IMR-90 (cell line): ENCODE measurements around the gene ATXN10. TPM values are rescaled to one million over a fixed set of nuclear protein-coding genes. Genes with fewer than 3 reads are reported as not detected.

Experiments
- ATAC-seq: fragments of 200-7000 bp; cut with Tn5 transposase; 2 replicates; pipeline ENCODE4 v1.9.1; 2020; ENCODE audit warnings: low read depth, mild to moderate bottlenecking, moderate library complexity
- BruUV-seq: library from RNA; stranded (reverse); fragments of 400-500 nt; replicated peaks from 2 replicates; lab custom pipeline; 2021; lab: Mats Ljungman, UMichigan
- CTCF ChIA-PET: fragments of 300-600 bp; formaldehyde crosslinking; extraction: SDS; loops from one replicate; lab custom pipeline; 2021; ENCODE audit warnings: antibody characterized with exemption; lab: Yijun Ruan, JAX
- POLR2A ChIA-PET: fragments of 300-600 bp; sonication (Branson Sonifier 250); formaldehyde crosslinking; loops from one replicate; lab custom pipeline; 2022; ENCODE audit warnings: antibody characterized with exemption; ENCODE audit not compliant: unreplicated experiment; lab: Charles Lee
- DNase-seq: peaks from one replicate; pipeline ENCODE4 v3.0.0; 2013
- H2AFZ ChIP-seq: replicated peaks from 2 replicates; pipeline ENCODE3; 2013; ENCODE audit warnings: low read length, mild to moderate bottlenecking; ENCODE audit not compliant: poor library complexity
- H2AK5ac ChIP-seq: 2 replicates; pipeline ENCODE4 v1.6.1; 2013; ENCODE audit warnings: low read depth, low read length, inconsistent platforms
- H2AK9ac ChIP-seq: replicated peaks from 2 replicates; pipeline ENCODE3; 2013; ENCODE audit warnings: mild to moderate bottlenecking, low read depth, low read length, moderate library complexity; ENCODE audit not compliant: poor library complexity
- H2BK120ac ChIP-seq: 2 replicates; pipeline ENCODE4 v1.6.1; 2013; ENCODE audit warnings: low read depth, low read length, inconsistent platforms
- H2BK15ac ChIP-seq: 3 replicates; pipeline ENCODE4 v1.6.1; 2013; ENCODE audit warnings: low read depth, low read length, inconsistent platforms
- H2BK20ac ChIP-seq: 2 replicates; pipeline ENCODE4 v1.6.1; 2013; ENCODE audit warnings: low read depth, mild to moderate bottlenecking, inconsistent platforms, low read length, moderate library complexity
- H2BK5ac ChIP-seq: 2 replicates; pipeline ENCODE4 v1.6.1; 2013; ENCODE audit warnings: mild to moderate bottlenecking, low read depth, low read length, inconsistent platforms; ENCODE audit not compliant: poor library complexity, severe bottlenecking
- H3K14ac ChIP-seq: replicated peaks from 2 replicates; pipeline ENCODE4 v1.6.1; 2013; ENCODE audit warnings: low read depth, low read length, inconsistent platforms
- H3K18ac ChIP-seq: 2 replicates; pipeline ENCODE4 v1.6.1; 2013; ENCODE audit warnings: low read depth, low read length, control low read depth
- H3K23ac ChIP-seq: 2 replicates; pipeline ENCODE4 v1.6.1; 2013; ENCODE audit warnings: low read depth, low read length, inconsistent platforms
- H3K27ac ChIP-seq: 2 replicates; pipeline ENCODE4 v1.5.1; 2013; ENCODE audit warnings: mild to moderate bottlenecking, control low read depth, low read length; ENCODE audit not compliant: insufficient read depth
- H3K27me3 ChIP-seq: 2 replicates; pipeline ENCODE4 v1.6.1; 2013; ENCODE audit warnings: low read length; ENCODE audit not compliant: control insufficient read depth, insufficient read depth
- H3K36me3 ChIP-seq: 2 replicates; pipeline ENCODE4 v1.6.1; 2013; ENCODE audit warnings: low read length, mixed read lengths; ENCODE audit not compliant: control insufficient read depth, insufficient read depth
- H3K4ac ChIP-seq: 2 replicates; pipeline ENCODE4 v1.6.1; 2013; ENCODE audit warnings: low read depth, low read length, inconsistent platforms
- H3K4me1 ChIP-seq: 2 replicates; pipeline ENCODE4 v1.6.1; 2013; ENCODE audit warnings: low read length, mixed read lengths; ENCODE audit not compliant: control insufficient read depth, insufficient read depth
- H3K4me2 ChIP-seq: 2 replicates; pipeline ENCODE4 v1.6.1; 2013; ENCODE audit warnings: low read depth, mild to moderate bottlenecking, control low read depth, low read length, moderate library complexity
- H3K4me3 ChIP-seq: 2 replicates; pipeline ENCODE4 v1.5.1; 2013; ENCODE audit warnings: low read depth, mild to moderate bottlenecking, control low read depth, low read length, moderate library complexity; ENCODE audit not compliant: insufficient read depth
- H3K56ac ChIP-seq: 2 replicates; pipeline ENCODE4 v1.6.1; 2013; ENCODE audit warnings: low read length, inconsistent platforms; ENCODE audit not compliant: insufficient read depth; ENCODE audit errors: extremely low read depth
- H3K79me1 ChIP-seq, 2 experiments: 2 replicates each; pipeline ENCODE4 v1.6.1; 2013; ENCODE audit warnings: low read length in 2 of 2, inconsistent platforms in 1 of 2, low read depth in 1 of 2
- H3K9ac ChIP-seq: 2 replicates; pipeline ENCODE4 v1.6.1; 2013; ENCODE audit warnings: low read depth, low read length, control low read depth
- H3K9me1 ChIP-seq: 2 replicates; pipeline ENCODE4 v1.6.1; 2013; ENCODE audit warnings: low read length, inconsistent platforms; ENCODE audit not compliant: insufficient read depth
- H3K9me3 ChIP-seq: 2 replicates; pipeline ENCODE4 v1.6.1; 2013; ENCODE audit warnings: low read length; ENCODE audit not compliant: control insufficient read depth, insufficient read depth
- H4K20me1 ChIP-seq: 2 replicates; pipeline ENCODE4 v1.6.1; 2013; ENCODE audit warnings: low read length, inconsistent platforms; ENCODE audit not compliant: insufficient read depth
- H4K5ac ChIP-seq: 2 replicates; pipeline ENCODE4 v1.6.1; 2013; ENCODE audit warnings: mild to moderate bottlenecking, low read depth, low read length, control low read depth
- H4K8ac ChIP-seq, 2 experiments: 2 replicates each; pipeline ENCODE4 v1.6.1; 2013; ENCODE audit warnings: low read depth in 2 of 2, low read length in 2 of 2, control low read depth in 1 of 2, inconsistent platforms in 1 of 2
- H4K91ac ChIP-seq: 2 replicates; pipeline ENCODE4 v1.6.1; 2013; ENCODE audit warnings: low read depth, low read length, inconsistent platforms; ENCODE audit not compliant: insufficient read depth
- BHLHE40 ChIP-seq: fragments of 150-350 bp; IDR thresholded peaks from 2 replicates; pipeline ENCODE4 v1.6.1; 2016; ENCODE audit warnings: mild to moderate bottlenecking, low read depth, low read length
- CHD1 ChIP-seq: IDR thresholded peaks from 2 replicates; pipeline ENCODE4 v1.6.1; 2012; ENCODE audit warnings: low read depth, low read length, improper control_type of control experiment
- FOS ChIP-seq: fragments of 150-350 bp; IDR thresholded peaks from 2 replicates; pipeline ENCODE4 v1.6.1; 2016; ENCODE audit warnings: low read depth, low read length
- MXI1 ChIP-seq: IDR thresholded peaks from 2 replicates; pipeline ENCODE4 v1.6.1; 2012; ENCODE audit warnings: low read depth, mild to moderate bottlenecking, low read length, moderate library complexity, borderline replicate concordance
- POLR2A ChIP-seq: IDR thresholded peaks from 2 replicates; pipeline ENCODE4 v1.6.1; 2012; ENCODE audit warnings: mild to moderate bottlenecking, low read depth, low read length
- RAD21 ChIP-seq: IDR thresholded peaks from 2 replicates; pipeline ENCODE4 v1.6.1; 2012; ENCODE audit warnings: low read length, improper control_type of control experiment
- RCOR1 ChIP-seq: IDR thresholded peaks from 2 replicates; pipeline ENCODE4 v1.6.1; 2012; ENCODE audit warnings: mild to moderate bottlenecking, low read length, improper control_type of control experiment; ENCODE audit not compliant: insufficient replicate concordance
- RFX5 ChIP-seq: IDR thresholded peaks from 2 replicates; pipeline ENCODE4 v1.8.0; 2012; ENCODE audit warnings: low read depth, mild to moderate bottlenecking, low read length, moderate library complexity
- SMC3 ChIP-seq: fragments of 150-350 bp; IDR thresholded peaks from 2 replicates; pipeline ENCODE4 v1.6.1; 2016; ENCODE audit warnings: low read depth, mild to moderate bottlenecking, antibody characterized with exemption, low read length, moderate library complexity
- WGBS, 2 experiments: methylation state at CpG; one replicate each; pipeline versions ENCODE4 v1.1.5 to v1.1.7; 2013; ENCODE audit warnings: missing lambda C conversion rate in 2 of 2; ENCODE audit not compliant: insufficient read length in 1 of 2; ENCODE audit errors: extremely low coverage in 2 of 2; 5-methylcytosine and 5-hydroxymethylcytosine counted together
- dilution Hi-C: fragments of 300-500 bp; cut with HindIII; formaldehyde crosslinking; loops from one replicate; pipeline ENCODE4 v1.14.3; 2018; ENCODE audit warnings: low sequenced_read_pairs; ENCODE audit not compliant: unreplicated experiment
- in situ Hi-C: fragments of 300-500 bp; cut with MboI; formaldehyde crosslinking; loops from 3 replicates; pipeline ENCODE4 v1.14.3; 2019; ENCODE audit warnings: low sequenced_read_pairs, inconsistent platforms, mixed read lengths
- intact Hi-C: fragments of 100-400 bp; cut with micrococcal nuclease; formaldehyde crosslinking; loops from 2 replicates; pipeline ENCODE4 v1.10.0; 2022
- polyA plus RNA-seq, 3 experiments: library from polyadenylated mRNA; depleted of rRNA; stranded (reverse); fragments of >200 nt; gene quantifications; 2 replicates each; pipeline ENCODE4 v1.2.3, GENCODE V29; 2012; ENCODE audit warnings: low replicate concordance in 1 of 3
- total RNA-seq: library from RNA; depleted of rRNA; stranded (reverse); fragments of >200 nt; gene quantifications from 2 replicates; pipeline ENCODE4 v1.2.3, GENCODE V29; 2012
- TF ChIP-seq, protein P1 (sequence below): fragments of 150-350 bp; IDR thresholded peaks from 2 replicates; pipeline ENCODE4 v1.6.1; 2017; ENCODE audit warnings: mild to moderate bottlenecking, antibody characterized with exemption, low read length, low read depth
- TF ChIP-seq, protein P2 (sequence below): fragments of 150-350 bp; IDR thresholded peaks from 2 replicates; pipeline ENCODE4 v1.6.1; 2016; ENCODE audit warnings: low read depth, mild to moderate bottlenecking, low read length, moderate library complexity, borderline replicate concordance

ATXN10 gene
- total and polyA plus RNA-seq, 2 of the 4 experiments (the other 2 are of a cell fraction) = 116 to 231 TPM

DNA sequence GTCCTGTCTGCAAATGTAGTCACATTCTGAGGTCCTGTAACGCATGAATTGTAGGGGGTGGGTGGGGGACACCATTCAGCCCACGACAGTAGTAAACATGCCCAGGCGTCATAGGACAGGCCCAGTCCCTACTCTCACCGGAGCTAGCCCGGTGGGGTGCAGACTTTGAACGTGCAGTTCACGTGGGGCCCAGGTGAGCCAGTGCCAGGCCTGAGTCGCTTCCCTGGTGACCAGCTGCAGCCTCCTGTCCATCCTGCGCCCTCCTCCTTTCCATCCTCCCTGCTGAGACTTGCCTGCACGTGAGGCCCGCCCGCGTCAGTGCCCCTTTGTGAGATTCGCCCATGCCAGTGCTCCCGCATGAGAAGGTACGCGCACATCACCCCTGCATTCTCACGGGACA lies 188.6 kb downstream of the ATXN10 start:
- Histone ChIP-seq H3K9ac (no peak overlapping the region), H3K56ac (no peak overlapping the region), H2AK9ac (no peak overlapping the region), H3K27ac (no peak overlapping the region), H3K9me1 (peaks cover 8% of the 10 kb centered on the region), H3K4me2 (no peak overlapping the region), H3K14ac (no peak overlapping the region), H2AFZ (no peak overlapping the region), H2AK5ac (no peak overlapping the region), H3K9me3 (no peaks in the 10 kb centered on the region), H2BK5ac (no peak overlapping the region), H4K5ac (no peak overlapping the region), H4K91ac (no peak overlapping the region), H4K20me1 (peaks cover 10% of the 10 kb centered on the region), H2BK15ac (no peak overlapping the region), H3K4me3 (no peak overlapping the region), H3K23ac (no peak overlapping the region), H3K27me3 (no peaks in the 10 kb centered on the region), H2BK20ac (no peak overlapping the region), H3K36me3 (peaks cover 7% of the 10 kb centered on the region), H3K18ac (no peak overlapping the region), H3K4ac (no peak overlapping the region), H4K8ac (no peak overlapping the region), H3K4me1 (no peaks in the 10 kb centered on the region; the same call in 1 of the 2 replicates), H3K79me1 (no peaks in the 10 kb centered on the region), H2BK120ac (no peak overlapping the region)
- no peak for DNase-seq
- in situ Hi-C loops (loop anchor here (10.0 kb wide), 1 partner anchor 215 kb away; no protein-coding TSS in a partner anchor), dilution Hi-C loops (no loop called here), intact Hi-C loops (no loop called here)
- ATAC-seq = no peak
- ChIA-PET CTCF (no interaction called here), POLR2A (no interaction called here)
- TF ChIP-seq SMC3 (no peak), RFX5 (no peak), FOS (no peak), RAD21 (no peak), BHLHE40 (no peak), CHD1 (no peak), MXI1 (no peak), RCOR1 (no peak), POLR2A (no peak)
- TF ChIP-seq, protein P1, sequence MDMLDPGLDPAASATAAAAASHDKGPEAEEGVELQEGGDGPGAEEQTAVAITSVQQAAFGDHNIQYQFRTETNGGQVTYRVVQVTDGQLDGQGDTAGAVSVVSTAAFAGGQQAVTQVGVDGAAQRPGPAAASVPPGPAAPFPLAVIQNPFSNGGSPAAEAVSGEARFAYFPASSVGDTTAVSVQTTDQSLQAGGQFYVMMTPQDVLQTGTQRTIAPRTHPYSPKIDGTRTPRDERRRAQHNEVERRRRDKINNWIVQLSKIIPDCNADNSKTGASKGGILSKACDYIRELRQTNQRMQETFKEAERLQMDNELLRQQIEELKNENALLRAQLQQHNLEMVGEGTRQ = no peak
- TF ChIP-seq, protein P2, sequence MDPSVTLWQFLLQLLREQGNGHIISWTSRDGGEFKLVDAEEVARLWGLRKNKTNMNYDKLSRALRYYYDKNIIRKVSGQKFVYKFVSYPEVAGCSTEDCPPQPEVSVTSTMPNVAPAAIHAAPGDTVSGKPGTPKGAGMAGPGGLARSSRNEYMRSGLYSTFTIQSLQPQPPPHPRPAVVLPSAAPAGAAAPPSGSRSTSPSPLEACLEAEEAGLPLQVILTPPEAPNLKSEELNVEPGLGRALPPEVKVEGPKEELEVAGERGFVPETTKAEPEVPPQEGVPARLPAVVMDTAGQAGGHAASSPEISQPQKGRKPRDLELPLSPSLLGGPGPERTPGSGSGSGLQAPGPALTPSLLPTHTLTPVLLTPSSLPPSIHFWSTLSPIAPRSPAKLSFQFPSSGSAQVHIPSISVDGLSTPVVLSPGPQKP = no peak
- no TSS peak for BruUV-seq
- 90% methylated on average over 7 of the region's 18 CpGs; no CpG with 5 or more reads in 1 of the 2 experiments for WGBS, 2 experiments
